ENCODE data around the gene SRC. TPM values are rescaled to one million over a fixed set of nuclear protein-coding genes. Genes with fewer than 3 reads are reported as not detected.

SRC gene
- total and polyA plus RNA-seq, 3 donors from 2014 or later: 90.3 to 179 (median 143) TPM

- 63 to 75% methylated on average over 6 of the region's 6 CpGs for WGBS, 2 donors
- H3K4me3 ChIP-seq: no peak overlapping the region
- H3K36me3 ChIP-seq (ENCODE audit: low read depth, missing control alignments): no peaks in the 10 kb centered on the region
- intact Hi-C loops (cut with DNase I; ENCODE audit: low total_unique reads): no loop called here
- H3K27me3 ChIP-seq: no peaks in the 10 kb centered on the region
- no peaks in the 10 kb centered on the region for H3K9me3 ChIP-seq
- no peak for TF ChIP-seq POLR2A (IDR thresholded peaks at IDR 0.05)
- no peak for TF ChIP-seq CTCF (IDR thresholded peaks at IDR 0.05)
- H3K4me1 ChIP-seq: peaks cover 40% of the 10 kb centered on the region
- no peak overlapping the region for H3K27ac ChIP-seq
- no peak for DNase-seq
These were observed 4.9 kb upstream of the SRC start for GRCh38 chr20:37340998-37341397.

- no peaks in the 10 kb centered on the region for H3K9me3 ChIP-seq
- no peaks in the 10 kb centered on the region for H3K27me3 ChIP-seq
- TF ChIP-seq POLR2A (IDR thresholded peaks at IDR 0.05) (no peak), CTCF (IDR thresholded peaks at IDR 0.05) (no peak)
- no peak overlapping the region for H3K4me3 ChIP-seq
- no peak overlapping the region for H3K27ac ChIP-seq
- DNase-seq: no peak
- no peaks in the 10 kb centered on the region for H3K36me3 ChIP-seq (ENCODE audit: low read depth, missing control alignments)
- WGBS, 2 donors: 91 to 97% methylated on average over 11 of the region's 11 CpGs
- intact Hi-C loops (cut with DNase I; ENCODE audit: low total_unique reads): no loop called here
- peaks cover 34% of the 10 kb centered on the region for H3K4me1 ChIP-seq
These were observed 4.3 kb upstream of the SRC start for GRCh38 chr20:37341632-37342031.

- Histone ChIP-seq H3K9me3 (no peaks in the 10 kb centered on the region), H3K4me3 (no peak overlapping the region), H3K36me3 (ENCODE audit: low read depth, missing control alignments) (no peaks in the 10 kb centered on the region), H3K27ac (no peak overlapping the region), H3K27me3 (no peaks in the 10 kb centered on the region), H3K4me1 (peaks cover 32% of the 10 kb centered on the region)
- intact Hi-C loops (cut with DNase I; ENCODE audit: low total_unique reads): no loop called here
- TF ChIP-seq POLR2A (IDR thresholded peaks at IDR 0.05): no peak
- no peak for TF ChIP-seq CTCF (IDR thresholded peaks at IDR 0.05)
- no peak for DNase-seq
- 88 to 91% methylated on average over 4 of the region's 4 CpGs for whole genome bisulfite sequencing, 2 donors
These were observed 3.4 kb upstream of the SRC start for GRCh38 chr20:37342231-37343177.

DNA sequence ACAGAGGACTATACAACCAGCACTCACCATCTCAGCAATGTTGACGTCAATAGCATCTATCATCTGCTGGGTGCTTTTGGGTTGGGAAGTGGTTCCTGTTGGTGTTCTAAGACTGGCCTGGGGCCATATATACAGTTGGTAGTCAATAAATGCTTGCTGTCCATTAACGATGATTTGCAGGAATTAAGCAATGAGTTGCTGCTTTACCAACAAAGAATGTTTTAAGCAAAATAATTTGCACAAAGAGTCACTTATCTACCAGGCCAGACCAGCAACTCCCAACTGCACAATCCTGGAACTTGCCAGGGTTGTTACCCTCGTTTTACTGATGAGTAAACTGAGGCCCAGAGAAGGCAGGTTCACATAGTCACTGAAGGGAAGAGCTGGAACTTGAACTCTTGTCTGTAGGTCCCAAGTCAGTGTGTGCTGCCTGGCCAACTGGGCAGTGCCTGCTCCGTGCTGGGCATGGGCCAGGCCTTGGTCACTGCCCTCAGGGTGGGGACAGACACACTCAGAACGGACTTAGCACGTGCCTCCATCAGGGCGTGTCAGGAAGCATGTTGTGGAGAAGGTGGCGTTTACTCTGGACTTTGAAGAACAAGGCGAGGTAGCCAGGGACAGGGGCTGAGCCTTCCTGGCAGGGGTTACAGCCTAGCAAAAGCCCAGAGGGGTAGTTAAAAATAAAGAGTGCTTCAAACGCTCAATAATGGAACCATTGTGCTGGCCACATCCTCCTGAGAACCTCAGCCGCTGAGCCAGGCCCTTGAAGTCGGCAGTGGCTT, 2.5 kb upstream of the SRC start:
- intact Hi-C loops (cut with DNase I; ENCODE audit: low total_unique reads): no loop called here
- peak; percentile 75 for DNase-seq
- no peak for TF ChIP-seq CTCF (IDR thresholded peaks at IDR 0.05)
- TF ChIP-seq POLR2A (IDR thresholded peaks at IDR 0.05): no peak
- H3K4me1 ChIP-seq: peaks cover 37% of the 10 kb centered on the region
- no peaks in the 10 kb centered on the region for H3K9me3 ChIP-seq
- WGBS, 2 donors: 67 to 81% methylated on average over 12 of the region's 12 CpGs
- H3K27ac ChIP-seq: no peak overlapping the region
- no peaks in the 10 kb centered on the region for H3K27me3 ChIP-seq
- no peak overlapping the region for H3K4me3 ChIP-seq
- no peaks in the 10 kb centered on the region for H3K36me3 ChIP-seq (ENCODE audit: low read depth, missing control alignments)
